HG03575 (cell line): ENCODE data around the gene TBC1D3K.
"Not testable (repeated sequence)": the region's sequence is repeated elsewhere in the genome, so short reads cannot be mapped to it uniquely, and the experiment has no call there.

Source experiments
- ATAC-seq: cut with Tn5 transposase; IDR thresholded peaks from one replicate; pipeline ENCODE4 v1.9.1; 2021; ENCODE audit not compliant: unreplicated experiment, insufficient number of reproducible peaks, low FRiP score; ENCODE audit errors: extremely low read depth

TBC1D3K gene

DNA sequence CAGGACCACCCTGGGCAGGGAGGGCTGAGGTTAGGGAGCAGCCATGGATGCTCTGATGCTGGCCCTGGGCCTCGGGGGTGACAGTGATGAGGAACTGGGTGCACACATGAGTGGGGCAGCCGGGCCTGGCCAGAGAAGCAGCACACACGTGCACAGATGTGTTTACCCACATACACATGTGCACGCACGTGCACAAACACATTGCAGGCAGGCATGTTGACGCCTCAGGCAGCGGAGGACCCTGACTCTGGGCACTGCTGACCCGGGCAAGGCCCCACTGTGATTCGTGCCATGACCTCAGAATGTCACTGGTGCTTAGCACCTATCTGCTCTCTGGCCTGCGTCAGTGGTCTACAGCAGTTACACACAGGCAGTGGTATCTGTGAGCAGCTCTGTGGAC lies at the start of gene TBC1D3K:
Gene TBC1D3K, plus strand, starts transcription at position 301 of the 400 bp plus-strand sequence. CDS start 1,585 bp downstream, outside the sequence.
- not testable (repeated sequence) for ATAC-seq

DNA sequence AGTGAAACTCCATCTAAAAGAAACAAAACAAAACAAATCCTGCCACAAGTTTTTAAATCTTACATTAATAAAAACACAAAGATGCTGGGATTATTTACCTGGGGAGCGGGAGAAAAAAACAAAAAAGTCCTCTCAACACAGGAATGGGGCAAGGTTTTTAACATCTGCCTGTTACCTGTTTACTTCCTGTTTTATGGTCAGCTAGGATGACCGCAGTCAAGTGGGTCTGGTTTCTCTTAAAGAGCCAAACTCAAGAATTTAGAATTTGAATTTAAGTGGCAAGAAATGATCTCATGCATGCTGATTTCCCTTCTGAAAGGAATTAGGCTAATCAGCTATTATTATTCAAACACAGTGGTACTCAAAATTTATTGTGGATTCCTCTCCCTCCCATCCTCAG lies 39.7 kb upstream of the TBC1D3K start:
- ATAC-seq = no peak

DNA sequence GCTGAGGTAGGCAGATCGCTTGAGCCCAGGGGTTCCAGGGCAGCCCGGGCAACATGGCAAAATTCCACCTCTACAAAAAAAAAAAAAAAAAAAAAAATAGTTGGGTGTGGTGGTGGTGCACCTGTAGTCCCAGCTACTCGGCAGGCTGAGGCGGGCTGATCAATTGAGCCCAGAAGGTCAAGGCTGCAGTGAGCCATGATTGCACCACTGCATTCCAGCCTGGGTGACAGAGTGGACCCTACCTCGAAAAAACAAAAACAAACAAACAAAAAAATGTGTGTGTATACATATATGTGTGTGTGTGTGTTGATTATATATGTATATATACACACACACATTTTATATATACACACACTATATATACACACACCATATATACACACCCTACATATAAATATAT lies 39.1 kb upstream of the TBC1D3K start:
- no peak for ATAC-seq

DNA sequence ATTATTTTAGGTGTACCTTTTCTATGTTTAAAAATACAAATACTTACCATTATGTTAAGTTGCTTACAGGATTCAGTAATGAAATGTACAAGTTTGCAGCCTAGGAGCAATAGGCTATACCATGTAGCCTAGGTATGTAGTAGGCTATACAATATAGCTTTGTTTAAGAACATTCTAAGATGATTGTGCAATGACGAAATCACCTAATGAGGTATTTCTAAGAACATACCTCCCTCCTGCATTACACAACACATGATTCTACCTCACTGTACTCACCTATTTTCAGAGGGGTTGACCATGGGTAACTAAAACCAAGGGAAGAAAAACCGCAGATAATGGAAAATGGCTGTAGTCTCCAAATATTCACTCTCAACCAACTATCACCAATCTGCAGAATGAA lies 35.3 kb upstream of the TBC1D3K start:
- ATAC-seq = no peak

DNA sequence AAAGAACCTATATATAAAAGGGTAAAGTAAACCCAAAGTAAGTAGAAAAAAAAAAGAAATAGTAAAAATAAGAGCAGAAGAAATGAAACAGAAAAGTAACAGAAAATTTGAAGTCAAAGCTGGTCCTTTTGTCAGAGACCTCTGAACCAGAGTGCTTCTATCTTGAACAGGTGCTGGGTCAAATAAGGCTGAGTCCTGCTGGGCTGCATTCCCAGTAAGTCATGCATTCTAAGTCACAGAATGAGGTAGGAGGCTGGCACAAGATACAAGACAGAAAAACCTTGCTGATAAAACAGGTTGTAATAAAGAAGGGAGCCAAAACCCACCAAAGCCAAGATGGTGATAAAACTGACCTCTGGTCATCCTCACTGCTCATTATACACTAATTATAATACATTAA lies 27.3 kb upstream of the TBC1D3K start:
- not testable (repeated sequence) for ATAC-seq
